OCI-LY7 (cell line): ENCODE results near the gene PHF20.

Experiments
- EZH2phosphoT487 ChIP-seq: fragments of 200-600 bp; sonication (generic); IDR thresholded peaks from 2 replicates; pipeline ENCODE4 v1.6.1; 2018; ENCODE audit warnings: low read depth, borderline replicate concordance, mild to moderate bottlenecking, mixed run types, antibody characterized with exemption, low read length, moderate library complexity, mixed read lengths
- TF ChIP-seq, protein P1 (sequence below): fragments of 200-600 bp; sonication (generic); conservative IDR thresholded peaks from 2 replicates; pipeline ENCODE4 v1.5.1; 2014; ENCODE audit warnings: mild to moderate bottlenecking, antibody characterized with exemption, low read length, moderate library complexity, mixed read lengths

DNA sequence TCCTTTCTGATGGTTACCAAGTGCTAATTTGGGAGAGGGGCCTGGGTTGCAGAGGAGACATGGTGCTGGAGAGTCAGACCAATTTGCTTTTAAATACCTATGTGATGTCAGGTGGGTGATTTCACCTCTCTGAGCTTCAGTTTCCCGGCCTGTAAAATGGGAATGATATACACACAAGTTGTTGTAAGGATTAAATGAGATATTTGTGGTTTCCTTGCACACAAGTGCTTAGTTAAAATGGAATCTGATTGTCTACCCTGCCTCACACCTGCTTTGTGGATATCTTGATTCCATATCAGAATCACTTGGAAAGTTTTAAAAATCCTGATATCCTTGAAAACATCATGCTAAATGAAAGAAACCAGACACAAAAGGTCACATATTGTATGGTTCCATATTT is 138.0 kb downstream of the PHF20 start:
- TF ChIP-seq, protein P1, sequence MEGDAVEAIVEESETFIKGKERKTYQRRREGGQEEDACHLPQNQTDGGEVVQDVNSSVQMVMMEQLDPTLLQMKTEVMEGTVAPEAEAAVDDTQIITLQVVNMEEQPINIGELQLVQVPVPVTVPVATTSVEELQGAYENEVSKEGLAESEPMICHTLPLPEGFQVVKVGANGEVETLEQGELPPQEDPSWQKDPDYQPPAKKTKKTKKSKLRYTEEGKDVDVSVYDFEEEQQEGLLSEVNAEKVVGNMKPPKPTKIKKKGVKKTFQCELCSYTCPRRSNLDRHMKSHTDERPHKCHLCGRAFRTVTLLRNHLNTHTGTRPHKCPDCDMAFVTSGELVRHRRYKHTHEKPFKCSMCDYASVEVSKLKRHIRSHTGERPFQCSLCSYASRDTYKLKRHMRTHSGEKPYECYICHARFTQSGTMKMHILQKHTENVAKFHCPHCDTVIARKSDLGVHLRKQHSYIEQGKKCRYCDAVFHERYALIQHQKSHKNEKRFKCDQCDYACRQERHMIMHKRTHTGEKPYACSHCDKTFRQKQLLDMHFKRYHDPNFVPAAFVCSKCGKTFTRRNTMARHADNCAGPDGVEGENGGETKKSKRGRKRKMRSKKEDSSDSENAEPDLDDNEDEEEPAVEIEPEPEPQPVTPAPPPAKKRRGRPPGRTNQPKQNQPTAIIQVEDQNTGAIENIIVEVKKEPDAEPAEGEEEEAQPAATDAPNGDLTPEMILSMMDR: no peak
- TF ChIP-seq EZH2phosphoT487: no peak
